Thyroid gland (tissue), 4 donors: ENCODE measurements around the gene ABCA2.

Source experiments
- CTCF ChIP-seq, 6 experiments: fragments of 200-600 bp in 3 of 6; fragments of 450-650 bp in 3 of 6; sonication (generic) in 3 of 6; IDR thresholded peaks; one replicate each; pipeline ENCODE4 v1.5.1; 2016 to 2019; ENCODE audit warnings: antibody characterized with exemption in 6 of 6, mild to moderate bottlenecking in 2 of 6, inconsistent platforms in 1 of 6, moderate library complexity in 1 of 6
- POLR2A ChIP-seq, 2 donors: fragments of 450-650 bp; IDR thresholded peaks; one replicate each; pipeline ENCODE4 v1.6.1; 2017; ENCODE audit warnings: antibody characterized with exemption in 2 of 2, mild to moderate bottlenecking in 2 of 2, moderate library complexity in 1 of 2

- TF ChIP-seq CTCF (IDR thresholded peaks at IDR 0.05) (no peak), POLR2A (IDR thresholded peaks at IDR 0.05) (no peak)
These were observed 18.8 kb downstream of the ABCA2 start for GRCh38 chr9:137009217-137009616.
